HFFc6 (cell line): ENCODE measurements around the gene ATP6AP1. TPM values are rescaled to one million over a fixed set of nuclear protein-coding genes. Genes with fewer than 3 reads are reported as not detected.

ENCODE experiments used
- DNase-seq: peaks from one replicate; pipeline ENCODE4 v3.0.0-alpha.2; 2018
- H3K27ac Mint-ChIP-seq: 2 replicates; pipeline ENCODE4 v1.8.0; 2020; ENCODE audit warnings: mild to moderate bottlenecking, mixed read lengths
- H3K27me3 Mint-ChIP-seq: 2 replicates; pipeline ENCODE4 v1.8.0; 2021; ENCODE audit warnings: mild to moderate bottlenecking, moderate library complexity, mixed read lengths; ENCODE audit not compliant: insufficient read depth
- H3K36me3 Mint-ChIP-seq: 2 replicates; pipeline ENCODE4 v1.8.0; 2021; ENCODE audit warnings: low read depth, mixed read lengths
- H3K4me1 Mint-ChIP-seq: 2 replicates; pipeline ENCODE4 v1.8.0; 2020; ENCODE audit warnings: low read depth, mixed read lengths
- H3K4me3 Mint-ChIP-seq: 2 replicates; pipeline ENCODE4 v1.8.0; 2020; ENCODE audit warnings: mild to moderate bottlenecking, moderate library complexity, mixed read lengths
- H3K9me3 Mint-ChIP-seq: 2 replicates; pipeline ENCODE4 v1.8.0; 2020; ENCODE audit warnings: mild to moderate bottlenecking, mixed read lengths
- total RNA-seq, 6 experiments: library from RNA; stranded (reverse); fragmentation: NEBNext Ultra II Directional; extraction: Animal tissue kit (Norgen Biotek cat#: 25700); gene quantifications; 2 replicates in 1 of 6; 3 replicates in 5 of 6; pipeline ENCODE4 v1.2.3, GENCODE V29; 2021
- TF ChIP-seq, protein P1 (sequence below): fragments of 200-600 bp; sonication (generic); IDR thresholded peaks from 2 replicates; pipeline ENCODE4 v1.5.0; 2021; ENCODE audit warnings: antibody characterized with exemption, mild to moderate bottlenecking

The ATP6AP1 gene
- total RNA-seq, 6 experiments from 2014 or later, result 107 to 154 (median 123) TPM

DNA sequence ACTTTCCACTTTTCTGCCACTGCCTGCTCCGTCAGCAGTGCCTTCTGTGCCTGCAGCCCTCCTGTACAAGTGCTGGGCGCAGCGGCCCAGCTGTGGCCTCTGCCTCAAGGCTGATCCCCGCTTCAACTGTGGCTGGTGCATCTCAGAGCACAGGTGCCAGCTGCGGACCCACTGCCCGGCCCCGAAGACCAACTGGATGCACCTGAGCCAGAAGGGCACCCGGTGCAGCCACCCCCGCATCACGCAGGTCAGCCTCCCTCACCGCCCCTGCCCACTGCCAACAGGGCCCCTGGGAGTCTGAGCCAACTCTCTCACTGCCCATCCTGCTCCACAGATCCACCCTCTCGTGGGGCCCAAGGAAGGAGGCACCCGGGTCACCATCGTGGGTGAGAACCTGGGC is 37.1 kb downstream of the ATP6AP1 start:
- no peak for DNase-seq
- Mint-ChIP-seq H3K9me3 (no peaks in the 10 kb centered on the region), H3K4me3 (no peak overlapping the region), H3K27me3 (no peaks in the 10 kb centered on the region), H3K4me1 (no peaks in the 10 kb centered on the region), H3K27ac (no peak overlapping the region), H3K36me3 (no peaks in the 10 kb centered on the region)
- TF ChIP-seq, protein P1, sequence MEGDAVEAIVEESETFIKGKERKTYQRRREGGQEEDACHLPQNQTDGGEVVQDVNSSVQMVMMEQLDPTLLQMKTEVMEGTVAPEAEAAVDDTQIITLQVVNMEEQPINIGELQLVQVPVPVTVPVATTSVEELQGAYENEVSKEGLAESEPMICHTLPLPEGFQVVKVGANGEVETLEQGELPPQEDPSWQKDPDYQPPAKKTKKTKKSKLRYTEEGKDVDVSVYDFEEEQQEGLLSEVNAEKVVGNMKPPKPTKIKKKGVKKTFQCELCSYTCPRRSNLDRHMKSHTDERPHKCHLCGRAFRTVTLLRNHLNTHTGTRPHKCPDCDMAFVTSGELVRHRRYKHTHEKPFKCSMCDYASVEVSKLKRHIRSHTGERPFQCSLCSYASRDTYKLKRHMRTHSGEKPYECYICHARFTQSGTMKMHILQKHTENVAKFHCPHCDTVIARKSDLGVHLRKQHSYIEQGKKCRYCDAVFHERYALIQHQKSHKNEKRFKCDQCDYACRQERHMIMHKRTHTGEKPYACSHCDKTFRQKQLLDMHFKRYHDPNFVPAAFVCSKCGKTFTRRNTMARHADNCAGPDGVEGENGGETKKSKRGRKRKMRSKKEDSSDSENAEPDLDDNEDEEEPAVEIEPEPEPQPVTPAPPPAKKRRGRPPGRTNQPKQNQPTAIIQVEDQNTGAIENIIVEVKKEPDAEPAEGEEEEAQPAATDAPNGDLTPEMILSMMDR, result no peak

DNA sequence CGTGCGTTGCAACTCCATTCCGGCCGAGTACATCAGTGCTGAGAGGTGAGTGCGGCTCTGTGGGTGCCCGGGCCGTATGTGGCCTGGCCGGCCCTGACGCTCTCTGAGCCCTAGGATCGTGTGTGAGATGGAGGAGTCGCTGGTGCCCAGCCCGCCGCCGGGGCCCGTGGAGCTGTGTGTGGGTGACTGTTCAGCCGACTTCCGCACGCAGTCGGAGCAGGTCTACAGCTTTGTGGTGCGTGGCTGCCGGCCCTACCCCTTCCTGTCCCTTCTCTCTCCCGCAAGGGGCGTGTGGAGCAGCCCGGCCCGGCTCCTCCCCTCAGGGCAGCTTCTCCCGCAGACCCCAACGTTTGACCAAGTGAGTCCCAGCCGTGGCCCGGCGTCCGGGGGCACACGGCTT is 37.6 kb downstream of the ATP6AP1 start:
- DNase-seq, result no peak
- Mint-ChIP-seq H3K36me3 (no peaks in the 10 kb centered on the region), H3K4me1 (no peaks in the 10 kb centered on the region), H3K27me3 (no peaks in the 10 kb centered on the region), H3K4me3 (no peak overlapping the region), H3K27ac (no peak overlapping the region), H3K9me3 (no peaks in the 10 kb centered on the region)
- TF ChIP-seq, protein P1, result no peak

DNA sequence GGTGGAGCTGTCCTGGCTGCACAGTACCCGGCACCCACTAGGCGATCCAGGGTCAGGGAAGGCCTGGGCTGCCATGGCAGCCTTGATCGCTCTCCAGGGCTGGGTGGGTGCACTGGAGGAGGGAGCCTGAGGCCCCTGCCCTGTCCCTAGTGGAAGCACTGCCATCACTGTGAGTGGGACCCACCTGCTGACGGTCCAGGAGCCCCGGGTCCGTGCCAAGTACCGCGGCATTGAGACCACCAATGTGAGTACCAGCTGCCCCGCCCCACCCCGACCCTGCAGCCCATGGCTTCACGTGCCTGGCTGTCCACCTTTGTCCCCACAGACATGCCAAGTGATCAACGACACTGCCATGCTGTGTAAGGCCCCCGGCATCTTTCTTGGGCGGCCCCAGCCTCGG is 38.4 kb downstream of the ATP6AP1 start:
- Mint-ChIP-seq H3K4me3 (no peak overlapping the region), H3K4me1 (no peaks in the 10 kb centered on the region), H3K36me3 (no peaks in the 10 kb centered on the region), H3K9me3 (no peaks in the 10 kb centered on the region), H3K27me3 (no peaks in the 10 kb centered on the region), H3K27ac (no peak overlapping the region)
- no peak for DNase-seq
- TF ChIP-seq, protein P1, result no peak

DNA sequence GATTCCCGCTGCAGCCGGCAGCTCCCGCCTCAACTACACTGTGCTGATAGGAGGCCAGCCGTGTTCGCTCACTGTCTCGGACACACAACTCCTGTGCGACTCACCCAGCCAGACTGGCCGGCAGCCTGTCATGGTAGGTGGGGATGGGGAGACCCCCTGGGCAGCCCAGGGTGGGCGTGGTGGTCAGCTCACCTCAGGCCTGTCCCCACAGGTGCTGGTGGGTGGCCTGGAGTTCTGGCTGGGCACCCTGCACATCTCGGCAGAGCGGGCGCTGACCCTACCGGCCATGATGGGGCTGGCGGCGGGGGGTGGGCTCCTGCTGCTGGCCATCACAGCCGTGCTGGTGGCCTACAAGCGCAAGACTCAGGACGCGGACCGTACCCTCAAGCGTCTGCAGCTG is 39.1 kb downstream of the ATP6AP1 start:
- H3K4me1 Mint-ChIP-seq, result no peaks in the 10 kb centered on the region
- no peaks in the 10 kb centered on the region for H3K27me3 Mint-ChIP-seq
- H3K27ac Mint-ChIP-seq, result no peak overlapping the region
- H3K9me3 Mint-ChIP-seq, result no peaks in the 10 kb centered on the region
- no peak overlapping the region for H3K4me3 Mint-ChIP-seq
- TF ChIP-seq, protein P1, result no peak
- H3K36me3 Mint-ChIP-seq, result no peaks in the 10 kb centered on the region
- no peak for DNase-seq

DNA sequence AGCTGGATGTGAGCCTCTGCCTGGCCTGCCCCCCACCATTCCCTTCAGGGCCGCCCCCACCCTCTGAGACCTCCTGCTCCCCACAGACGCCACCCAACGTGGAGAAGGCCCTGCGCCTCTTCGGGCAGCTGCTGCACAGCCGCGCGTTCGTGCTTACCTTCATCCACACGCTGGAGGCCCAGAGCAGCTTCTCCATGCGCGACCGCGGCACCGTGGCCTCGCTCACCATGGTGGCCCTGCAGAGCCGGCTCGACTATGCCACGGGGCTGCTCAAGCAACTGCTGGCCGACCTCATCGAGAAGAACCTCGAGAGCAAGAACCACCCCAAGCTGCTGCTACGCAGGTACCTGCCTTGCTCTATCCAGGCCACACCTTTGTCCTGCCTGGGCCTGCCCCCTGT is 39.7 kb downstream of the ATP6AP1 start:
- DNase-seq, result no peak
- TF ChIP-seq, protein P1, result no peak
- no peaks in the 10 kb centered on the region for H3K27me3 Mint-ChIP-seq
- no peak overlapping the region for H3K27ac Mint-ChIP-seq
- H3K4me3 Mint-ChIP-seq, result no peak overlapping the region
- H3K36me3 Mint-ChIP-seq, result peaks cover under 1% of the 10 kb centered on the region; the same call in 1 of the 2 replicates
- H3K4me1 Mint-ChIP-seq, result no peaks in the 10 kb centered on the region
- H3K9me3 Mint-ChIP-seq, result no peaks in the 10 kb centered on the region

DNA sequence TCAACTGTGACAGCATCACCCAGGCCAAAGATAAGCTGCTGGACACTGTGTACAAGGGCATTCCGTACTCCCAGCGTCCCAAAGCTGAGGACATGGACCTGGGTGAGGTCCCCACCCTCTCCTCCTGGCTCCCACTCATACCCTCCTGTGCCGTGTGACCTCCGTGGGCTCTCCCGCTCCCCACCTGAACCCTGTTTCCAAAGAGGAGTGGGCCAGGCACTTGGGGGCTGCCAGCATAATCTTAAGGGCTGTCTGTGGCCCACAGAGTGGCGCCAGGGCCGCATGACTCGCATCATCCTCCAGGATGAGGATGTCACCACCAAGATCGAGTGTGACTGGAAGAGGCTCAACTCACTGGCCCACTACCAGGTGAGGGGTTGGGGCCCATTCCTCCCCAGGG is 40.6 kb downstream of the ATP6AP1 start:
- Mint-ChIP-seq H3K27me3 (no peaks in the 10 kb centered on the region), H3K4me1 (no peaks in the 10 kb centered on the region), H3K36me3 (peaks cover 6% of the 10 kb centered on the region; the same call in 1 of the 2 replicates), H3K9me3 (no peaks in the 10 kb centered on the region), H3K4me3 (no peak overlapping the region), H3K27ac (no peak overlapping the region)
- TF ChIP-seq, protein P1, result no peak
- DNase-seq, result no peak
